Measurements from ENCODE around the gene ADAP1. TPM values are rescaled to one million over a fixed set of nuclear protein-coding genes. Genes with fewer than 3 reads are reported as not detected.

Gene ADAP1
- total and polyA plus RNA-seq, 2 of the 13 experiments (the other 11 are each of a cell fraction or from before 2014, with no cell fraction given) = 10.5 to 24.6 TPM

GRCh38 chr7:985915-986741 lies 31.6 kb upstream of the ADAP1 start (continued):
- TF ChIP-seq ZNF33A (CRISPR knock-in tag; IDR thresholded peaks at IDR 0.05; ENCODE audit: borderline replicate concordance) (no peak), RFXANK (CRISPR knock-in tag; IDR thresholded peaks at IDR 0.05) (no peak), IRX3 (CRISPR knock-in tag; IDR thresholded peaks at IDR 0.05; ENCODE audit: borderline replicate concordance, low read depth) (no peak), MNT (IDR thresholded peaks at IDR 0.05) (no peak), GLI4 (CRISPR knock-in tag; IDR thresholded peaks at IDR 0.05; ENCODE audit: borderline replicate concordance) (no peak), ZNF263 (CRISPR knock-in tag; IDR thresholded peaks at IDR 0.05) (peak; percentile 71), RFXAP (CRISPR knock-in tag; IDR thresholded peaks at IDR 0.05; ENCODE audit: borderline replicate concordance) (no peak), SIN3A (IDR thresholded peaks at IDR 0.05; ENCODE audit: borderline replicate concordance, low read depth, low read length) (no peak), SYNCRIP (IDR thresholded peaks at IDR 0.05; ENCODE audit: insufficient read depth, low read depth, low read length) (no peak), SIX4 (CRISPR knock-in tag; IDR thresholded peaks at IDR 0.05) (no peak), CEBPB (IDR thresholded peaks at IDR 0.05; ENCODE audit: borderline replicate concordance, low read depth, low read length) (no peak), ZMAT5 (CRISPR knock-in tag; IDR thresholded peaks at IDR 0.05; ENCODE audit: borderline replicate concordance, low read depth) (no peak), HMGXB4 (CRISPR knock-in tag; IDR thresholded peaks at IDR 0.05; ENCODE audit: borderline replicate concordance in 1 of 2, low read depth in 1 of 2) (no peak), RARG (CRISPR knock-in tag; IDR thresholded peaks at IDR 0.05; ENCODE audit: low read depth) (no peak), CENPX (CRISPR knock-in tag; IDR thresholded peaks at IDR 0.05) (no peak), KDM3A (CRISPR knock-in tag; IDR thresholded peaks at IDR 0.05; ENCODE audit: low read depth) (no peak), HDAC2 (CRISPR knock-in tag; IDR thresholded peaks at IDR 0.05) (no peak), RBFOX2 (IDR thresholded peaks at IDR 0.05; ENCODE audit: low read depth, low read length) (peak; percentile 8), ZNF12 (CRISPR knock-in tag; IDR thresholded peaks at IDR 0.05) (no peak), MTA3 (CRISPR knock-in tag; IDR thresholded peaks at IDR 0.05) (no peak), MEIS2 (CRISPR knock-in tag; IDR thresholded peaks at IDR 0.05) (no peak), ZFP37 (CRISPR knock-in tag; IDR thresholded peaks at IDR 0.05; ENCODE audit: borderline replicate concordance) (no peak), ZNF772 (CRISPR knock-in tag; IDR thresholded peaks at IDR 0.05) (no peak), ZNF781 (CRISPR knock-in tag; IDR thresholded peaks at IDR 0.05; ENCODE audit: borderline replicate concordance, not compliant biosample characterization) (no peak), ZNF546 (CRISPR knock-in tag; conservative IDR thresholded peaks at IDR 0.05) (no peak)
